Mesendoderm (in vitro differentiated cells): ENCODE measurements around the gene CPED1.

ENCODE experiments used
- DNase-seq: peaks from one replicate; pipeline ENCODE4 v3.0.0; 2013
- H2AK5ac ChIP-seq: 2 replicates; pipeline ENCODE4 v1.6.1; 2013; ENCODE audit warnings: low read length, inconsistent platforms
- H2BK120ac ChIP-seq: 2 replicates; pipeline ENCODE4 v1.6.1; 2013; ENCODE audit warnings: low read depth, mild to moderate bottlenecking, low read length, moderate library complexity, mixed read lengths
- H2BK15ac ChIP-seq: replicated peaks from 2 replicates; pipeline ENCODE4 v1.6.1; 2013; ENCODE audit warnings: low read depth, mild to moderate bottlenecking, moderate library complexity
- H2BK5ac ChIP-seq: 2 replicates; pipeline ENCODE4 v1.6.1; 2013; ENCODE audit warnings: low read length, inconsistent platforms
- H3K18ac ChIP-seq: 2 replicates; pipeline ENCODE4 v1.6.1; 2013; ENCODE audit warnings: mild to moderate bottlenecking, low read length, mixed read lengths
- H3K23ac ChIP-seq: one replicate; pipeline ENCODE4 v1.6.1; 2013; ENCODE audit warnings: low read length
- H3K27ac ChIP-seq: 2 replicates; pipeline ENCODE4 v1.5.1; 2013; ENCODE audit warnings: low read depth, mild to moderate bottlenecking, inconsistent platforms, low read length, moderate library complexity
- H3K27me3 ChIP-seq: 2 replicates; pipeline ENCODE4 v1.6.1; 2013; ENCODE audit warnings: low read length, control low read depth, mild to moderate bottlenecking, inconsistent platforms; ENCODE audit not compliant: insufficient read depth, poor library complexity
- H3K36me3 ChIP-seq: 2 replicates; pipeline ENCODE4 v1.6.1; 2013; ENCODE audit warnings: low read length, inconsistent platforms; ENCODE audit not compliant: control insufficient read depth, insufficient read depth
- H3K4ac ChIP-seq: one replicate; pipeline ENCODE4 v1.6.1; 2013; ENCODE audit warnings: low read depth, mild to moderate bottlenecking, low read length, moderate library complexity
- H3K4me1 ChIP-seq: 2 replicates; pipeline ENCODE4 v1.6.1; 2013; ENCODE audit warnings: low read depth, low read length, inconsistent platforms; ENCODE audit not compliant: control insufficient read depth
- H3K4me2 ChIP-seq: 2 replicates; pipeline ENCODE4 v1.6.1; 2013; ENCODE audit warnings: low read length
- H3K4me3 ChIP-seq: 2 replicates; pipeline ENCODE4 v1.5.1; 2013; ENCODE audit warnings: mild to moderate bottlenecking, low read length
- H3K56ac ChIP-seq: one replicate; pipeline ENCODE4 v1.6.1; 2013; ENCODE audit warnings: low read length
- H3K79me1 ChIP-seq: 2 replicates; pipeline ENCODE4 v1.6.1; 2013; ENCODE audit warnings: low read length, inconsistent platforms
- H3K79me2 ChIP-seq: 2 replicates; pipeline ENCODE4 v1.6.1; 2013; ENCODE audit warnings: mild to moderate bottlenecking, low read length; ENCODE audit not compliant: control insufficient read depth, insufficient read depth
- H3K9ac ChIP-seq: 2 replicates; pipeline ENCODE4 v1.6.1; 2013; ENCODE audit warnings: low read length, inconsistent platforms
- H4K5ac ChIP-seq: one replicate; pipeline ENCODE4 v1.6.1; 2013; ENCODE audit warnings: low read length
- H4K8ac ChIP-seq: one replicate; pipeline ENCODE4 v1.6.1; 2013; ENCODE audit warnings: low read depth, mild to moderate bottlenecking, control low read depth, low read length, moderate library complexity
- WGBS: extraction: QIAGEN DNeasy Blood & Tissue Kit; methylation state at CpG from one replicate; pipeline ENCODE4 v1.1.7; 2013; ENCODE audit warnings: low lambda C conversion rate, missing lambda C conversion rate; ENCODE audit not compliant: insufficient coverage; ENCODE audit errors: extremely low coverage; 5-methylcytosine and 5-hydroxymethylcytosine counted together

The CPED1 gene

DNA sequence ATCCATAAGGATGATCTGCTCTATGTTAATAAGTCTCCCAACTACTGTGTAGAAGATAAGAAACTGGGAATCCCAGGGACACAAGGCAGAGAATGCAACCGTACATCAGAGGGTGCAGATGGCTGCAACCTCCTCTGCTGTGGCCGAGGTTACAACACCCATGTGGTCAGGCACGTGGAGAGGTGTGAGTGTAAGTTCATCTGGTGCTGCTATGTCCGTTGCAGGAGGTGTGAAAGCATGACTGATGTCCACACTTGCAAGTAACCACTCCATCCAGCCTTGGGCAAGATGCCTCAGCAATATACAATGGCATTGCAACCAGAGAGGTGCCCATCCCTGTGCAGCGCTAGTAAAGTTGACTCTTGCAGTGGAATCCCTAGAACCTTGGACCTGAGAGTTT is 350.6 kb downstream of the CPED1 start:
- Histone ChIP-seq H2BK15ac (no peak overlapping the region), H2BK120ac (no peak overlapping the region), H3K18ac (no peak overlapping the region), H3K36me3 (no peaks in the 10 kb centered on the region), H2AK5ac (no peak overlapping the region), H3K4ac (no peak overlapping the region), H3K23ac (no peak overlapping the region), H3K4me1 (no peaks in the 10 kb centered on the region), H3K79me2 (no peaks in the 10 kb centered on the region), H3K79me1 (no peaks in the 10 kb centered on the region), H4K8ac (no peak overlapping the region), H3K27ac (no peak overlapping the region), H3K56ac (no peak overlapping the region), H3K4me3 (no peak overlapping the region), H4K5ac (no peak overlapping the region), H3K4me2 (no peak overlapping the region), H2BK5ac (no peak overlapping the region), H3K27me3 (no peaks in the 10 kb centered on the region), H3K9ac (no peak overlapping the region)
- no CpG with 5 or more reads among the region's 5 CpGs for WGBS
- DNase-seq = no peak

DNA sequence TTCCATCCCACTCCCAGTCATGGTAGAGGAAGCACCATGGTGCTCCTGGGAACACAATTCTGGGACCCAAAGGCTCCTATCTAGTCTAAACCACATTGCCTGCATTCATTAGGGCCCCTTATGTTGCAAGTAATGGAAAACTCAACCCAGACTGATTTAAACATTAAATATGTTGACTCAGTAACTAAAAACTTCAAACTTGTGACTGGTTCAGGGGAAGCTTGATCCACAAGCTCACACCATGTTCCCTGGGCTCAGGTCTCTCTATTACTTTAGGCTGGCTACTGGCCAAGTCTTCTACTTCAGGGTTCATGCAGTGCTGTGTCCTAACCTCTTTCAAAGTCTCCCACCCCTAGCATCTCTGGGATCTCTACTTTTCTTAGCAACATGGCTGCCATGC is 353.4 kb downstream of the CPED1 start:
- Histone ChIP-seq H2BK120ac (no peak overlapping the region), H3K79me1 (no peaks in the 10 kb centered on the region), H2BK5ac (no peak overlapping the region), H2AK5ac (no peak overlapping the region), H3K9ac (no peak overlapping the region), H3K56ac (no peak overlapping the region), H3K4ac (no peak overlapping the region), H3K4me3 (no peak overlapping the region), H3K27ac (no peak overlapping the region), H3K36me3 (no peaks in the 10 kb centered on the region), H3K18ac (no peak overlapping the region), H3K23ac (no peak overlapping the region), H3K79me2 (no peaks in the 10 kb centered on the region), H4K8ac (no peak overlapping the region), H4K5ac (no peak overlapping the region), H2BK15ac (no peak overlapping the region), H3K27me3 (no peaks in the 10 kb centered on the region), H3K4me1 (no peaks in the 10 kb centered on the region), H3K4me2 (no peak overlapping the region)
- DNase-seq = no peak

GRCh38 chr7:121342631-121343030 is 354.1 kb downstream of the CPED1 start:
- Histone ChIP-seq H4K8ac (no peak overlapping the region), H2BK120ac (no peak overlapping the region), H4K5ac (no peak overlapping the region), H2AK5ac (no peak overlapping the region), H3K79me2 (no peaks in the 10 kb centered on the region), H3K4me1 (no peaks in the 10 kb centered on the region), H3K4ac (no peak overlapping the region), H3K56ac (no peak overlapping the region), H2BK15ac (no peak overlapping the region), H3K79me1 (no peaks in the 10 kb centered on the region), H3K27ac (no peak overlapping the region), H3K18ac (no peak overlapping the region), H3K27me3 (no peaks in the 10 kb centered on the region), H3K23ac (no peak overlapping the region), H3K4me2 (no peak overlapping the region), H2BK5ac (no peak overlapping the region), H3K4me3 (no peak overlapping the region), H3K36me3 (no peaks in the 10 kb centered on the region), H3K9ac (no peak overlapping the region)
- WGBS = no CpG with 5 or more reads among the region's 4 CpGs
- no peak for DNase-seq

GRCh38 chr7:121343302-121343701 is 354.8 kb downstream of the CPED1 start:
- Histone ChIP-seq H4K5ac (no peak overlapping the region), H3K4me1 (no peaks in the 10 kb centered on the region), H2BK5ac (no peak overlapping the region), H3K27me3 (no peaks in the 10 kb centered on the region), H2BK15ac (no peak overlapping the region), H3K56ac (no peak overlapping the region), H2BK120ac (no peak overlapping the region), H3K36me3 (no peaks in the 10 kb centered on the region), H3K79me2 (no peaks in the 10 kb centered on the region), H4K8ac (no peak overlapping the region), H2AK5ac (no peak overlapping the region), H3K27ac (no peak overlapping the region), H3K4me2 (no peak overlapping the region), H3K4ac (no peak overlapping the region), H3K18ac (no peak overlapping the region), H3K4me3 (no peak overlapping the region), H3K23ac (no peak overlapping the region), H3K79me1 (no peaks in the 10 kb centered on the region), H3K9ac (no peak overlapping the region)
- no CpG with 5 or more reads among the region's 3 CpGs for WGBS
- no peak for DNase-seq

DNA sequence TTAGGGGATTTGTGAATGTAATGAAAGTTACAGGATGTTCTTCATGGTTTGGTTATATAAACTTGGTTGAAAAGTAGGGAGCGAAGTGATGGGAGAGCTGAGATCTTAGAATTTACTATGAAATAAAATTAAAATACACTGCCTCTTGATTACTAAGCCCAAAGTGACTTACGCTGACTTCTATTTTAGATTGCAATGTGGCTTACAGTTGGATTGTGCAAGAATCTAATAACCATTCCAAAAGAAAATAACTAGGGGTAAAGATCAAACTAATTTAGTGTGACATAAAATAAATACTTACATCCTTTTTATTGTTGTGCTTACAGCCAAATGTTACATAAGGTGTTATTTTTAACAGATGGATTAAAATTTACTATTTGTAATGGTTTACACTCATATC is 355.6 kb downstream of the CPED1 start:
- H3K27me3 ChIP-seq = no peaks in the 10 kb centered on the region
- no peak overlapping the region for H2AK5ac ChIP-seq
- H3K56ac ChIP-seq = no peak overlapping the region
- H2BK120ac ChIP-seq = no peak overlapping the region
- H3K79me2 ChIP-seq = no peaks in the 10 kb centered on the region
- H3K4me2 ChIP-seq = no peak overlapping the region
- H2BK5ac ChIP-seq = no peak overlapping the region
- H3K27ac ChIP-seq = no peak overlapping the region
- H3K9ac ChIP-seq = no peak overlapping the region
- H3K4me1 ChIP-seq = no peaks in the 10 kb centered on the region
- WGBS = no CpG with 5 or more reads among the region's 2 CpGs
- no peak overlapping the region for H4K5ac ChIP-seq
- no peaks in the 10 kb centered on the region for H3K79me1 ChIP-seq
- H3K23ac ChIP-seq = no peak overlapping the region
- no peak overlapping the region for H3K4ac ChIP-seq
- no peak overlapping the region for H4K8ac ChIP-seq
- no peak overlapping the region for H3K18ac ChIP-seq
- H3K4me3 ChIP-seq = no peak overlapping the region
- no peak overlapping the region for H2BK15ac ChIP-seq
- DNase-seq = no peak
- no peaks in the 10 kb centered on the region for H3K36me3 ChIP-seq

- H3K4me1 ChIP-seq = no peaks in the 10 kb centered on the region
- WGBS = no CpG with 5 or more reads among the region's 1 CpG
- no peak overlapping the region for H3K18ac ChIP-seq
- H3K36me3 ChIP-seq = no peaks in the 10 kb centered on the region
- H3K23ac ChIP-seq = no peak overlapping the region
- no peak overlapping the region for H4K5ac ChIP-seq
- no peaks in the 10 kb centered on the region for H3K27me3 ChIP-seq
- no peak overlapping the region for H3K4me2 ChIP-seq
- H3K4ac ChIP-seq = no peak overlapping the region
- H2BK15ac ChIP-seq = no peak overlapping the region
- H3K4me3 ChIP-seq = no peak overlapping the region
- H3K9ac ChIP-seq = no peak overlapping the region
- H3K27ac ChIP-seq = no peak overlapping the region
- no peak overlapping the region for H3K56ac ChIP-seq
- H4K8ac ChIP-seq = no peak overlapping the region
- H2BK5ac ChIP-seq = no peak overlapping the region
- no peak overlapping the region for H2BK120ac ChIP-seq
- no peak overlapping the region for H2AK5ac ChIP-seq
- H3K79me1 ChIP-seq = no peaks in the 10 kb centered on the region
- no peaks in the 10 kb centered on the region for H3K79me2 ChIP-seq
- no peak for DNase-seq
Observed at GRCh38 chr7:121344497-121344896, 356.0 kb downstream of the CPED1 start.
